ENCODE results near the gene TMED8. TPM values are rescaled to one million over a fixed set of nuclear protein-coding genes. Genes with fewer than 3 reads are reported as not detected.

The TMED8 gene
- total RNA-seq, 6 experiments from 2014 or later = 5.7 to 7.0 (median 6.6) TPM

DNA sequence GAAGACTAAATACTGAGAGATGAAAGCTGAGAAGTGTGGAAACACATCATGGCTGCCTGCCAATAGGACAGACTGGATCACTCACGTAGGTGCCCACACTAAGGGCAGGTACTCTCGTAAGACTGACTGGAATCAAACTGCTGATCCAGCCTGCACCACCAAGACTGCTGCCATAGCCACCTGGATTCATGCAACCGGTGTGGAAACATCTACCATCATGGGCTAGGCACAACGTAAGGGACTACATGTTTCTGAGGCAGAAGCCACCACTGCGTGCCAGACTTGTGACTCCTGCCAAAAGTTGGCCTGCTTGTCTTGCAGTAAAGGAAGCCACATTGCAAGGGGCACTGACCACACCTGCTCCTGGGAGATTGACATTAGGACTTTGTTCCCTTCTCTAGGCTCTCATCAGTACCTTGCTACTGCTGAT lies 60.0 kb downstream of the TMED8 start:
- H3K4me3 Mint-ChIP-seq = no peak overlapping the region
- no peak overlapping the region for H3K27ac Mint-ChIP-seq
- DNase-seq = no peak
- H3K36me3 Mint-ChIP-seq (ENCODE audit: low read depth) = no peaks in the 10 kb centered on the region
- TF ChIP-seq, protein P1, sequence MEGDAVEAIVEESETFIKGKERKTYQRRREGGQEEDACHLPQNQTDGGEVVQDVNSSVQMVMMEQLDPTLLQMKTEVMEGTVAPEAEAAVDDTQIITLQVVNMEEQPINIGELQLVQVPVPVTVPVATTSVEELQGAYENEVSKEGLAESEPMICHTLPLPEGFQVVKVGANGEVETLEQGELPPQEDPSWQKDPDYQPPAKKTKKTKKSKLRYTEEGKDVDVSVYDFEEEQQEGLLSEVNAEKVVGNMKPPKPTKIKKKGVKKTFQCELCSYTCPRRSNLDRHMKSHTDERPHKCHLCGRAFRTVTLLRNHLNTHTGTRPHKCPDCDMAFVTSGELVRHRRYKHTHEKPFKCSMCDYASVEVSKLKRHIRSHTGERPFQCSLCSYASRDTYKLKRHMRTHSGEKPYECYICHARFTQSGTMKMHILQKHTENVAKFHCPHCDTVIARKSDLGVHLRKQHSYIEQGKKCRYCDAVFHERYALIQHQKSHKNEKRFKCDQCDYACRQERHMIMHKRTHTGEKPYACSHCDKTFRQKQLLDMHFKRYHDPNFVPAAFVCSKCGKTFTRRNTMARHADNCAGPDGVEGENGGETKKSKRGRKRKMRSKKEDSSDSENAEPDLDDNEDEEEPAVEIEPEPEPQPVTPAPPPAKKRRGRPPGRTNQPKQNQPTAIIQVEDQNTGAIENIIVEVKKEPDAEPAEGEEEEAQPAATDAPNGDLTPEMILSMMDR (IDR thresholded peaks at IDR 0.05) = no peak
- H3K4me1 Mint-ChIP-seq (ENCODE audit: low read depth) = peaks cover 53% of the 10 kb centered on the region
- H3K9me3 Mint-ChIP-seq = no peaks in the 10 kb centered on the region
- peaks cover 2% of the 10 kb centered on the region; the same call in 1 of the 2 replicates for H3K27me3 Mint-ChIP-seq (ENCODE audit: insufficient read depth)

DNA sequence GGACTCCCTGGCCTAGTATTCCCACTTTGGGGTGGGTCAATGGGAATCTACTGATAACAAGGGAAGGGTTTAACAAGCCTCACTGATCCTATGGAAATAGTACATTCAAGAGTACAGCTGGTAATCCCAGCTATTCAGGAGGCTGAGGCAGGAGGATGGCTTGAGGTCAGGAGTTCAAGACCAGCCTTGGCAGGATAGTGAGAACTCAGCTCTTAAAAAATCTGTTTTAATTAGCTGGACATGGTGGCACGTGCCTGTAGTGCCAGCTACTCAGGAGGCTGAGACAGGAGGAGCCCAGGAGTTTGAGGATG lies 60.7 kb downstream of the TMED8 start:
- DNase-seq = no peak
- Mint-ChIP-seq H3K27me3 (ENCODE audit: insufficient read depth) (peaks cover 2% of the 10 kb centered on the region; the same call in 1 of the 2 replicates), H3K4me3 (no peak overlapping the region), H3K9me3 (no peaks in the 10 kb centered on the region), H3K36me3 (ENCODE audit: low read depth) (peaks cover 5% of the 10 kb centered on the region; the same call in 1 of the 2 replicates), H3K27ac (no peak overlapping the region), H3K4me1 (ENCODE audit: low read depth) (peaks cover 54% of the 10 kb centered on the region)
- TF ChIP-seq, protein P1 (IDR thresholded peaks at IDR 0.05) = peak; percentile 6

DNA sequence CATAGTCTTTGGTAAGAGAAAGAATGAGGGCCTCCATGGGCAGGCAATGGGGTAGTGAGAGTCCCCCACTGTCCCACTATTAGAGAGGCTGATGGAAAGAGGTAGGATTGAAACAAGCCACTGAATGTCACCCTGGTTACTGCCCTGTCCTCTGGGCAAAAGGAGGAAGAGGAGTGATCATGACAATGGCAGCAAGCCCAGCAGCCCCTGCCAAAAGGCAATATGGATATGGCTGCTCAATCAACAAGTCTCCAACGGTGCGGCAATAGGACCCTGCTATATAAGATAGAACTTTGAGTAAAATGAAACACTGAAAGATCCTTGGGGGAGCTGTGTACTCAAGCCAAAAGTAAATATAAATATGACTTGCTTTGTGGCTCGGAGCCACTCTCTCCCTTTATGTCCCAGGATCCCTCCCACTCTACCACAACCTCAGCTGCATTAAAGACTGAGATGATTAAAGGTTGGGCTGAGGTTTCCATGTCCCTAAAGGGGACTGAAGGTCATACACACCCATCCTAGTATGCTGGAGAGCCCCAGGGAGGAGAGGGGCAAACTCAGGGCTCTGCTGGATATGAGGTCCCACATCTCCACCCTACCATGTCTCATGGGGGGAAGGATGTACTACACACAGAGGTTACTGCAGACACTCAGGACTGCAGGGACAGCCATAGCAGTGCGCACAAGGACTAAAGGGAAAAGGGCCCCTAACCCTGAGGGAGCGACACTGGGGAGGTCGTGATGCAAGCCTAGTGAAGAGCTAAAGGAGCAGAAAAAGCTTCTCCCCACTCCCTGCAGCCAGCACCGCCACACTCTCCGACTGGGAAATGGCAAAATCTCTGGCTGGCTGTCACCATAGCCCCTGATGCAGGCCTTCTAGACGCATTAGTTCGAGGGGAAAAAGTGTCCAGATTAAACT lies 62.1 kb downstream of the TMED8 start:
- H3K4me3 Mint-ChIP-seq = peak overlapping the region; percentile 63
- peaks cover 52% of the 10 kb centered on the region for H3K4me1 Mint-ChIP-seq (ENCODE audit: low read depth)
- TF ChIP-seq, protein P1 (IDR thresholded peaks at IDR 0.05) = no peak
- H3K27ac Mint-ChIP-seq = peak overlapping the region; percentile 77
- no peak for DNase-seq
- no peaks in the 10 kb centered on the region for H3K27me3 Mint-ChIP-seq (ENCODE audit: insufficient read depth)
- peaks cover 7% of the 10 kb centered on the region; the same call in 1 of the 2 replicates for H3K36me3 Mint-ChIP-seq (ENCODE audit: low read depth)
- no peaks in the 10 kb centered on the region for H3K9me3 Mint-ChIP-seq

DNA sequence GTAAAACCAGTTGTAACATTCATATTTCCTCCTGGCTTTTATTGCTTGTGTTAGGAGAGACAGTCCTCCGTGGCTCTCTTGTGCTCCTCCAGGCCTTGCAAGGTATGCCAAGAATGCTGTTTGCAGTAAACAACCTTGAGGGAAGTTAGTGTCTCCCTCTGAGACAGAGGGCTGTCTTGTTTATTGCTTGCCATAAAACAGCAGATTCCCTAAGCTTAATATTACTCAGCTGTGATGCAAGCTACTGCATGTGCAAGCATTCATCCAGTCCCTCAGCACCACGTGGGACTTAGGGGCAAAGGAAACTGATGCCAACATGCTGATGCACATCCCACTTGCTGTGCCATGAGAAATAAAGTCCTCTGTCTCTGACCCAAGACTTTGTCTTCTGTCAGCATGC lies 62.9 kb downstream of the TMED8 start:
- H3K9me3 Mint-ChIP-seq = no peaks in the 10 kb centered on the region
- peak overlapping the region; percentile 77 for H3K27ac Mint-ChIP-seq
- peak overlapping the region; percentile 63 for H3K4me3 Mint-ChIP-seq
- H3K4me1 Mint-ChIP-seq (ENCODE audit: low read depth) = peaks cover 45% of the 10 kb centered on the region
- H3K36me3 Mint-ChIP-seq (ENCODE audit: low read depth) = peaks cover 7% of the 10 kb centered on the region; the same call in 1 of the 2 replicates
- DNase-seq = peak; percentile 95
- no peaks in the 10 kb centered on the region; the same call in 1 of the 2 replicates for H3K27me3 Mint-ChIP-seq (ENCODE audit: insufficient read depth)
- TF ChIP-seq, protein P1 (IDR thresholded peaks at IDR 0.05) = no peak

DNA sequence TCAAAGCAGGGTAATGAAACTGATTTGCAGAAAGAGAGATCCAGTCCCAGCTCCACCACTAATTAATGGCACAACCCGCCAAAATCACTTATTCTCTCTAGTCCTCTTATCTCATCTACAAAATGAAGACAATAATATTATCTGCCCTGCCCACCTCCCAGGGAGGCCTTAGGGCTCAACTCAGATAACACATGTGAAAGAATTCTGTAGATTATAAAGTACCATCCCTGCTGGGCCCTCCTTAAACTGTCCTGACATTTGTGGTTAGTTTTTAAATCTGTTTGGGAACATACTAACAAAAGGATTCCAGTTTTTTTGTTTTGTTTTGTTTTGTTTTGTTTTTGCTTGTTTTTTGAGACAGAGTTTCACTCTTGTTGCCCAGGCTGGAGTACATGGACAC lies 63.5 kb downstream of the TMED8 start:
- no peaks in the 10 kb centered on the region; the same call in 1 of the 2 replicates for H3K27me3 Mint-ChIP-seq (ENCODE audit: insufficient read depth)
- peaks cover 7% of the 10 kb centered on the region; the same call in 1 of the 2 replicates for H3K36me3 Mint-ChIP-seq (ENCODE audit: low read depth)
- H3K9me3 Mint-ChIP-seq = no peaks in the 10 kb centered on the region
- TF ChIP-seq, protein P1 (IDR thresholded peaks at IDR 0.05) = no peak
- H3K4me3 Mint-ChIP-seq = no peak overlapping the region; the same call in 1 of the 2 replicates
- peaks cover 43% of the 10 kb centered on the region for H3K4me1 Mint-ChIP-seq (ENCODE audit: low read depth)
- no peak for DNase-seq
- H3K27ac Mint-ChIP-seq = peak overlapping the region; percentile 77

Data from HFFc6 (cell line).